H1 (cell line): ENCODE data around the gene CCNG2. TPM values are rescaled to one million over a fixed set of nuclear protein-coding genes. Genes with fewer than 3 reads are reported as not detected.

Experiments used
- CTCF ChIA-PET: fragments of 300-600 bp; sonication (Branson Sonifier 250); formaldehyde crosslinking; loops from one replicate; lab custom pipeline; 2021; ENCODE audit not compliant: partially characterized antibody; lab: Charles Lee
- POLR2A ChIA-PET: fragments of 300-600 bp; sonication (Branson Sonifier 250); formaldehyde crosslinking; loops from one replicate; lab custom pipeline; 2021; ENCODE audit warnings: inconsistent platforms; ENCODE audit not compliant: partially characterized antibody; lab: Charles Lee
- DNase-seq, 2 experiments: peaks; one replicate each; pipeline versions ENCODE4 v3.0.0 to v3.0.0-alpha.2; 2010 to 2022; ENCODE audit warnings: low spot score in 2 of 2, low read depth in 1 of 2, mixed read lengths in 1 of 2
- FAIRE-seq: peaks from 2 replicates; lab custom pipeline; 2011; peaks lifted over from hg19 to GRCh38; lab: Jason Lieb, UNC
- H2AFZ ChIP-seq: 2 replicates; pipeline ENCODE4 v1.8.1; 2012; ENCODE audit warnings: low read length, inconsistent platforms
- H2AK5ac ChIP-seq: 2 replicates; pipeline ENCODE4 v1.6.1; 2013; ENCODE audit warnings: low read depth, low read length
- H2BK120ac ChIP-seq: replicated peaks from 2 replicates; pipeline ENCODE3; 2013; ENCODE audit warnings: low read depth, low read length, inconsistent platforms
- H2BK12ac ChIP-seq: 2 replicates; pipeline ENCODE4 v1.6.1; 2013; ENCODE audit warnings: low read depth, low read length
- H2BK15ac ChIP-seq: 2 replicates; pipeline ENCODE4 v1.6.1; 2013; ENCODE audit warnings: low read length
- H2BK20ac ChIP-seq: 2 replicates; pipeline ENCODE4 v1.6.1; 2013; ENCODE audit warnings: low read length
- H2BK5ac ChIP-seq: 2 replicates; pipeline ENCODE4 v1.6.1; 2013; ENCODE audit warnings: low read depth, low read length
- H3K14ac ChIP-seq: 2 replicates; pipeline ENCODE4 v1.6.1; 2013; ENCODE audit warnings: inconsistent platforms; ENCODE audit not compliant: insufficient read length
- H3K18ac ChIP-seq: 2 replicates; pipeline ENCODE4 v1.6.1; 2013; ENCODE audit warnings: low read length; ENCODE audit errors: extremely low read depth
- H3K23ac ChIP-seq: 2 replicates; pipeline ENCODE4 v1.6.1; 2013; ENCODE audit warnings: inconsistent platforms; ENCODE audit not compliant: insufficient read length
- H3K23me2 ChIP-seq: 2 replicates; pipeline ENCODE4 v1.6.1; 2013; ENCODE audit warnings: low read depth, low read length
- H3K27ac ChIP-seq: 2 replicates; pipeline ENCODE4 v1.6.1; 2011; ENCODE audit warnings: low read depth, low read length, inconsistent platforms
- H3K27me3 ChIP-seq, 4 experiments: replicated peaks in 1 of 4; 1 replicate in 1 of 4; 2 replicates in 3 of 4; pipeline versions ENCODE4 v1.6.1 to v1.8.1; 2011 to 2013; ENCODE audit warnings: low read length in 3 of 4, mild to moderate bottlenecking in 3 of 4, inconsistent platforms in 2 of 4, mixed read lengths in 2 of 4, moderate library complexity in 1 of 4; ENCODE audit not compliant: control insufficient read depth in 3 of 4, insufficient read depth in 3 of 4; ENCODE audit errors: extremely low read depth in 1 of 4
- H3K36me3 ChIP-seq, 4 experiments: 2 replicates each; pipeline versions ENCODE4 v1.6.1 to v1.8.1; 2011 to 2013; ENCODE audit warnings: mild to moderate bottlenecking in 4 of 4, low read length in 3 of 4, moderate library complexity in 2 of 4, control low read depth in 1 of 4, inconsistent platforms in 1 of 4; ENCODE audit not compliant: insufficient read depth in 4 of 4, control insufficient read depth in 2 of 4
- H3K4ac ChIP-seq: replicated peaks from 2 replicates; pipeline ENCODE3; 2013; ENCODE audit warnings: low read length, low read depth, mixed read lengths, inconsistent platforms; ENCODE audit not compliant: insufficient read length
- H3K4me1 ChIP-seq, 4 experiments: replicated peaks in 1 of 4; 1 replicate in 1 of 4; 2 replicates in 3 of 4; pipeline versions ENCODE4 v1.6.1 to v1.8.1; 2011 to 2013; ENCODE audit warnings: low read length in 3 of 4, inconsistent platforms in 2 of 4, mixed read lengths in 1 of 4; ENCODE audit not compliant: insufficient read depth in 4 of 4, control insufficient read depth in 3 of 4
- H3K4me2 ChIP-seq, 2 experiments: 2 replicates each; pipeline versions ENCODE4 v1.6.1 to v1.8.1; 2011 to 2013; ENCODE audit warnings: low read depth in 2 of 2, low read length in 2 of 2, control low read depth in 1 of 2, inconsistent platforms in 1 of 2, mild to moderate bottlenecking in 1 of 2; ENCODE audit not compliant: insufficient read depth in 1 of 2
- H3K4me3 ChIP-seq, 4 experiments: fragments of 200-600, 300-600 bp in 1 of 4; sonication (generic), shearing (Covaris generic), sonication (Bioruptor Twin) in 1 of 4; 2 replicates each; pipeline versions ENCODE4 v1.5.1 to v1.8.1; 2011 to 2016; ENCODE audit warnings: low read length in 4 of 4, low read depth in 3 of 4, control low read depth in 2 of 4, inconsistent platforms in 2 of 4, mild to moderate bottlenecking in 2 of 4, mixed read lengths in 1 of 4, moderate library complexity in 1 of 4; ENCODE audit not compliant: insufficient read depth in 2 of 4; ENCODE audit errors: extremely low read depth in 1 of 4
- H3K56ac ChIP-seq: replicated peaks from 2 replicates; pipeline ENCODE3; 2013; ENCODE audit warnings: low read depth, mild to moderate bottlenecking, mixed read lengths, low read length, inconsistent platforms; ENCODE audit not compliant: insufficient read length
- H3K79me1 ChIP-seq: 2 replicates; pipeline ENCODE4 v1.6.1; 2013; ENCODE audit warnings: low read depth, low read length, control low read depth
- H3K79me2 ChIP-seq, 2 experiments: 2 replicates each; pipeline versions ENCODE4 v1.6.1 to v1.8.1; 2012 to 2013; ENCODE audit warnings: low read length in 2 of 2, mild to moderate bottlenecking in 2 of 2, inconsistent platforms in 1 of 2; ENCODE audit not compliant: insufficient read depth in 2 of 2, control insufficient read depth in 1 of 2
- H3K9ac ChIP-seq, 4 experiments: replicated peaks in 1 of 4; 1 replicate in 1 of 4; 2 replicates in 3 of 4; pipeline versions ENCODE4 v1.6.1 to v1.8.1; 2011 to 2013; ENCODE audit warnings: low read depth in 3 of 4, low read length in 3 of 4, control low read depth in 2 of 4, mild to moderate bottlenecking in 2 of 4, moderate library complexity in 2 of 4, inconsistent platforms in 1 of 4; ENCODE audit errors: extremely low read depth in 1 of 4
- H3K9me3 ChIP-seq, 2 experiments: 2 replicates each; pipeline versions ENCODE4 v1.6.1 to v1.8.1; 2012 to 2013; ENCODE audit warnings: mild to moderate bottlenecking in 2 of 2, moderate library complexity in 2 of 2, control low read depth in 1 of 2, inconsistent platforms in 1 of 2, low read depth in 1 of 2, low read length in 1 of 2, mixed read lengths in 1 of 2; ENCODE audit not compliant: insufficient read depth in 2 of 2
- H4K20me1 ChIP-seq, 2 experiments: replicated peaks in 1 of 2; 2 replicates each; pipeline versions ENCODE3 to v1.8.1; 2011 to 2013; ENCODE audit warnings: inconsistent platforms in 2 of 2, low read length in 2 of 2, mild to moderate bottlenecking in 1 of 2; ENCODE audit not compliant: insufficient read depth in 2 of 2, control insufficient read depth in 1 of 2
- H4K5ac ChIP-seq: 2 replicates; pipeline ENCODE4 v1.6.1; 2013; ENCODE audit warnings: low read length, low read depth, mixed read lengths, inconsistent platforms; ENCODE audit not compliant: insufficient read length
- H4K8ac ChIP-seq: 2 replicates; pipeline ENCODE4 v1.8.0; 2013; ENCODE audit warnings: mild to moderate bottlenecking, moderate library complexity, low read length, inconsistent platforms; ENCODE audit not compliant: insufficient read depth; ENCODE audit errors: extremely low read depth
- H4K91ac ChIP-seq: replicated peaks from 2 replicates; pipeline ENCODE3; 2013; ENCODE audit warnings: low read length, mixed read lengths, inconsistent platforms; ENCODE audit not compliant: insufficient read length
- CBX5 ChIP-seq: fragments of 300-800, 300-1000 bp; sonication (generic); IDR thresholded peaks from 2 replicates; pipeline ENCODE4 v1.7.1; 2016; ENCODE audit warnings: antibody characterized with exemption, low read length, low read depth
- EP300 ChIP-seq, 2 experiments: IDR thresholded peaks; 1 replicate in 1 of 2; 2 replicates in 1 of 2; pipeline ENCODE4 v1.6.1; 2011 to 2012; ENCODE audit warnings: low read depth in 2 of 2, low read length in 2 of 2, mild to moderate bottlenecking in 2 of 2, borderline replicate concordance in 1 of 2, inconsistent platforms in 1 of 2, moderate library complexity in 1 of 2
- KDM5A ChIP-seq: fragments of 200-600 bp; IDR thresholded peaks from 2 replicates; pipeline ENCODE4 v1.7.1; 2012; ENCODE audit warnings: mild to moderate bottlenecking, low read length, inconsistent platforms, mixed read lengths
- POLR2AphosphoS5 ChIP-seq: IDR thresholded peaks from 2 replicates; pipeline ENCODE4 v1.6.1; 2011; ENCODE audit warnings: low read depth, low read length
- RFX5 ChIP-seq: IDR thresholded peaks from 2 replicates; pipeline ENCODE4 v1.6.1; 2011; ENCODE audit warnings: low read depth, low read length, improper control_type of control experiment, borderline replicate concordance
- SP4 ChIP-seq: IDR thresholded peaks from 2 replicates; pipeline ENCODE4 v1.6.1; 2012; ENCODE audit warnings: low read length, inconsistent platforms
- WGBS, 2 experiments: shearing (Covaris generic) in 1 of 2; methylation state at CpG; one replicate each; pipeline versions ENCODE4 v1.1.6 to v1.1.7; 2013 to 2015; ENCODE audit warnings: low lambda C conversion rate in 2 of 2, mixed read lengths in 2 of 2, inconsistent platforms in 1 of 2, low coverage in 1 of 2, missing lambda C conversion rate in 1 of 2; ENCODE audit not compliant: insufficient replicate concordance in 2 of 2, insufficient coverage in 1 of 2, insufficient read length in 1 of 2; ENCODE audit errors: extremely low coverage in 1 of 2, missing lambda C conversion rate in 1 of 2; 5-methylcytosine and 5-hydroxymethylcytosine counted together
- polyA plus RNA-seq, 7 experiments: library from polyadenylated mRNA; depleted of rRNA in 3 of 7; stranded (reverse) in 5 of 7; unstranded in 2 of 7; fragments of >200 nt in 5 of 7; fragments of 200-250 nt in 2 of 7; gene quantifications; 1 replicate in 5 of 7; 2 replicates in 1 of 7; 4 replicates in 1 of 7; pipeline versions ENCODE4 v1.2.1 to v1.2.3, GENCODE V29; 2011 to 2013; ENCODE audit warnings: missing spikeins in 2 of 7, mixed read lengths in 2 of 7
- total RNA-seq: library from RNA; stranded (reverse); fragmentation: NEBNext Ultra II Directional; extraction: Animal tissue kit (Norgen Biotek cat#: 25700); gene quantifications from 2 replicates; pipeline ENCODE4 v1.2.1, GENCODE V29; 2021

Gene CCNG2
- total and polyA plus RNA-seq, 2 of the 8 experiments (the other 6 are each of a cell fraction or from before 2014, with no cell fraction given) = 3.5 to 13.9 TPM

GRCh38 chr4:77167866-77168265, 10.9 kb downstream of the CCNG2 start:
- Histone ChIP-seq H3K27ac (no peak overlapping the region), H4K5ac (no peak overlapping the region), H4K8ac (no peak overlapping the region), H3K23ac (no peak overlapping the region), H2AFZ (no peak overlapping the region), H2BK5ac (no peak overlapping the region), H3K14ac (no peak overlapping the region), H2BK120ac (no peak overlapping the region), H3K9ac (no peak overlapping the region; a peak in 1 of 7 replicates), H2AK5ac (no peak overlapping the region), H3K4ac (no peak overlapping the region), H3K56ac (no peak overlapping the region), H2BK15ac (no peak overlapping the region), H3K4me2 (no peak overlapping the region), H3K27me3 (no peaks in the 10 kb centered on the region; a peak in 1 of 7 replicates), H3K4me3 (no peak overlapping the region), H2BK20ac (no peak overlapping the region), H3K79me2 (no peaks in the 10 kb centered on the region), H3K23me2 (no peaks in the 10 kb centered on the region), H4K91ac (no peak overlapping the region), H2BK12ac (no peak overlapping the region), H3K18ac (no peak overlapping the region), H4K20me1 (peaks cover 0 to 1% of the 10 kb centered on the region in 2 experiments), H3K9me3 (no peaks in the 10 kb centered on the region), H3K79me1 (no peaks in the 10 kb centered on the region), H3K4me1 (no peaks in the 10 kb centered on the region), H3K36me3 (peaks cover 7 to 67% (median 23%) of the 10 kb centered on the region in 4 experiments)
- CTCF ChIA-PET = interaction anchor here (2.0 kb wide), 1 partner anchor 12 kb away, joined by 6 read pairs; no protein-coding TSS in a partner anchor
- no peak for DNase-seq
- POLR2A ChIA-PET = interaction anchor here (1.1 kb wide), 1 partner anchor 8 kb away, joined by 3 read pairs; no protein-coding TSS in a partner anchor
- no peak for FAIRE-seq
- WGBS, 2 experiments = 88% methylated on average over 3 of the region's 3 CpGs; no CpG with 5 or more reads in 1 of the 2 experiments
- no peak for TF ChIP-seq POLR2AphosphoS5
- no peak for TF ChIP-seq CBX5
- no peak for TF ChIP-seq SP4
- no peak for TF ChIP-seq KDM5A
- no peak for TF ChIP-seq RFX5
- TF ChIP-seq EP300 (IDR thresholded peaks at IDR 0.05; ENCODE audit: borderline replicate concordance in 1 of 2, low read depth in 2 of 2, low read length in 2 of 2) = no peak
